Mesenteric fat pad (tissue), 1 donor: ENCODE results near the gene ACOT7. TPM values are rescaled to one million over a fixed set of nuclear protein-coding genes. Genes with fewer than 3 reads are reported as not detected.

Experiments
- DNase-seq: peaks from one replicate; pipeline ENCODE4 v3.0.0-alpha.2; 2020; ENCODE audit warnings: low spot score
- total RNA-seq: library from RNA; stranded (reverse); fragmentation: NEBNext Ultra II Directional; extraction: Animal tissue kit (Norgen Biotek cat#: 25700); gene quantifications from one replicate; pipeline ENCODE4 v1.2.1, GENCODE V29; 2021
- donor health status: DM: yes; HTN: yes; CAD: no.

The ACOT7 gene
- total RNA-seq, 1 donor from 2014 or later = 9.6 TPM

- no peak for DNase-seq
These were observed 45.7 kb downstream of the ACOT7 start for GRCh38 chr1:6347641-6348487.

DNA sequence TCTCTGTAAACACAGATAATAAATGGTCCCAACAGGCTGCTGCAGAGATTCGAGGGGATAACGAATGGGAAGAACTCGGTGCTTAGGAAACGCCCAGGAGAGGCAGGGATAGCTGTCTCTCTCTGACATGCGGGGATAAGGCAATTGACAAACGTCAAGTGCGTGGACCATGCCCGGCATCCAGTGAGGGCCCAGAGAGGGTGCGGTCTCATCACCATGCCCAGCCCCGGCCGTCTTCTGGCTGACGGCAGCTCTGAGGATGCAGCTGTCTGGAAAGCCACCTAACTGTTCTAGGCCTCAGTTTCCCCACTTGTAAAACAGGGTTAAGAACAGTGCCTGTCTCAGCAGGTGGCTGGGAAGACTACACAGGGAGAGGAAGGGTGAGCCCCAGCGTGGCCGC, 48.1 kb downstream of the ACOT7 start:
- no peak for DNase-seq

- DNase-seq = no peak
These were observed 48.6 kb downstream of the ACOT7 start for GRCh38 chr1:6345009-6345408.

DNA sequence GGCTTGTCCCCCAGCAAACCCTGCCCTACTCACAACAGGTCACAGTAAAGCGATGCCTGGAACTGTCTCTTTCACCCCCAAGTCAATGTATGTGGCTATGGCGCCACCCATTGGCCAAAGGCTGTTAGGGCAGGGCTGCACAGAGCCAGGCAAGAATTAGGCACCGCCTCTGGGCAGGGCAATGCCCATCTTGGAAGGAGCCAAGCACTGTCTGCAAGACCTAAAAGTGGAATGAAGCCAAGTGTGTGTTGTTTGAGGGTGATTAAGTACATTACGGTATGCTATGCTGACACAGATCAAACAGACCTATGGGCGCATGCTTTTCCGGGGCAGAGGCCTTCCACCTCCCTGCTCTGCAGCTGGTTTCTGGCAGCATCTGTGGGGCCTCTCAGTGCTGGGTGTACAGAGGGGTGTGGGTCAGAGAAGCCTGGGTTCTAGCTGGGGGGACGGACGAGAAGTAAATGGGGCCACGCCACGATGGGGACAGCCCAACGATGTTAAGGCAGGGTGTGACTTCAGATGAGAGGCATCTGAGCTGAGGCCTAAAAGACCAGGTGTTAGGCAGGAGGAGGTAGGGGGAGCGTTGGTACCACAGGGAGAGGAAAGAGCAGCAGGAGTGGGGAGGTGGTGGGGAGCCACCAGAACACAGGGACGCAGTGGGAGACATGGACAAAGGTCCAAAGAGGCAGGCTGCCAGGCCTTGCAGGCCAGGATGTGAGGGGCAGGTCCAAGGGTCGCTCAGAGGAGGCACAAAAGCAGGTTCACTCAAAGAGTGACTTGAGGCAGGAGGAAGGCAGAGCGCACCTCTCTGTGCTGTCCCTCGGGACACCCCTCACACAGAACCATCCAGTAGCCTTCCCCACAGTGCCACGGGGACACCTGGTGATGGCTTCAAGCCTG, 49.8 kb downstream of the ACOT7 start:
- no peak for DNase-seq

DNA sequence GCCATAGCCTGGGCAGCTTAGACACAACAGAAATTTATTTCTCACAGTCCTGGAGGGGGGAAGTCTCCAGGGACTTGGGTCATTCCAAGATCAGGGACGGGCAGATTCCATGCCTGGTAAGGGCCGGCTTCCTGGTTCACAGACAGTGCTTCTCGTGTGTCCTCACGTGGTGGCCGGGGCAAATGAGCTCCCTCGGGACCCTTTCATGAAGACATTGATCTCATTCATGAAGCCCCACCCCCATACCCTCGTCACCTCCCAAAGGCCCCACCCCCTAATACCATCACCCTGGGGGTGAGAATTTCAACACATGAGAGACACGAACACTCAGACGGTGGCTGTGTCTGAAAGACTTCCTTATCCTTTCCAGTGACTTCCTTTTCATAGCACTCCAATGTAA, 51.5 kb downstream of the ACOT7 start:
- no peak for DNase-seq

GRCh38 chr1:6338695-6339094, 54.9 kb downstream of the ACOT7 start:
- DNase-seq = no peak

GRCh38 chr1:6336776-6337622, 56.6 kb downstream of the ACOT7 start:
- no peak for DNase-seq

DNA sequence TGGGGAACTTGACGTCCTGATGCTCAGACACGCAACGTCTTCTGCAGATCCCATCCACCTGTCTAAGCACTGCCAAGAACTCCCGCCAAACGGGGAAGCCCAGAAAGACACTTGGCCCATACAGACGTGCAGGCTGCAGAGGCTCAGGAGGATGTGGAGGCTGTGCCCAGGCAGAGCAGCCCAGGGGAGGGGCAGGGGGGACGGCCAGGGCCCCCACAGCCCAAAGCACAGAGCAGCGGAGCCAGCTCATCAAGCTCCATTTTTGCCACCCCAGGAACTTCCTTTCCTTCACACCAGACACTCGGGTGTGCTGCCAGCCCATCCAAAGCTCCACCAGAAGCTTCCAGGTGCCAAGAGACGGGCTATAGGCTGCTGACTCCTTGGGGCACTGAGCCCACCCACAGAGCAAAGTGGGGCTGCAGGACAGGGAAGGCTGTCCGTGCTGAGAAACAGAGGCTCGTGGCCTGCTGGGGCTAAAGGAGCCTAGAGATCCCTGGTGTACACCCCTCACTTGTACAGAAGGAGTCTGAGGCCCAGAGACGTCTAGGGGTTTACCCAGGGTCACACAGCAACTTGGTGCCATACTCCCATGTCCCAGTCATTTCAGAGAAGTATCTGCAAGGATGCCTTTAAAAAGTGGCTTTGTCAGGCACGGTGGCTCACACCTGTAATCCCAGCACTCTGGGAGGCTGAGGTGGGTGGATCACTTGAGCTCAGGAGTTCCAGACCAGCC, 59.1 kb downstream of the ACOT7 start:
- no peak for DNase-seq

DNA sequence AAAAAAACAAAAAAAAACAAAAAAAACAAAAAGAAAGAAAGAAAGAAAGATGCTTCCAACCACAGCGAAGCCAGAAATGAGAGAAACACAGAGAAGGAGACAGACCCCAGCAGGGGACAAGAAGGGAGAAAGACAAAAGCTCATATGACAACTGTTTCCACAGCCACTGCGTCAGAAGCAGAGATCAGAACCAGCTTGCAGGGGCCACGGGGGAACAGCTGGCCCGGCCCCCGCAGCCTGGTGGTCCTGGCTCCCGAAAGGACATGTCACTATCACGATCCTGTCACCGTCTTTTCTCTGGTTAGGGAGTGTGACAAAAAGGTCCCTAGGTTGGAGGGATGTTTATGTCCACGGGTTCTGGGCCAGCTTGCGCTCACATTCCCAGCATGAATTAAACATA, 60.7 kb downstream of the ACOT7 start:
- no peak for DNase-seq

GRCh38 chr1:6331543-6332273, 61.9 kb downstream of the ACOT7 start:
- no peak for DNase-seq

GRCh38 chr1:6330410-6330911, 63.1 kb downstream of the ACOT7 start:
- DNase-seq = no peak

DNA sequence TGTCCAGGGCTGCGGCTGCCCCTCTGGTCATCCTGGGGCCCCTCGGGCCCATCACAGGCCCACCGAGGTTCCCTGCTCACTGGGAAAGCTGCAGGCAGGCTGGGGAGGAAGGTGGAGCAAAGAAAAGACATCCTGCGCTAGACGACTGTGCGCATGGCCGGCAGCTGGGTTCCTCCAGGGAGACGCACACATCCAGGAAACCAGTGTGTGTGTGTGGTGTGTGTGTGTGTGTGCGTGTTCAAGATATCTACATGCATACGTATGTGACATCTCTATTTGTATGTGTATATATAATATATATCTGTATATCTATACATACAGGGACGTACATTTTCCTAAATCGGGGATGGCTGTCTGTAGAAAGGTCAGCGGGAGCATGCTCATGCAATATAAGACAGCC, 63.7 kb downstream of the ACOT7 start:
- DNase-seq = no peak

DNA sequence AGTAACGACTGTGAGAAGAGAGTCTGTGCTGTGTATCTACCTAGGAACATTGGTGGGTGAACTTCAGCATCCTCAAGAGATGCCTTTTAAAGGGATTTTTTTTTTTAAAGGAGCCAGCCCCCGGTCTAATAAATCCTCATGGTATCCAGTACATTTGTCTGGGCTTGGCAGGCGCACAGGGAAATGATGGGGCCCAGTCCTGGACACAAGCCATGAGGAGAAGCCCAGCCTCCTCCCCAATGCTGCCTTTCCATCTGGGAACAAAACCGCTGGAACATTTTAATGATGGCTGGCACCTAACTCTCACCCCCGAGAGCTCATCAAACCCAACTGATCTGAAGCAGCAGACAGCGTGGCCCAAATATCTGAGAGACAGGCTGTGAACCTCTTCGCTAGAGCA, 64.2 kb downstream of the ACOT7 start:
- DNase-seq = no peak

GRCh38 chr1:6328696-6329095, 64.9 kb downstream of the ACOT7 start:
- DNase-seq = no peak

DNA sequence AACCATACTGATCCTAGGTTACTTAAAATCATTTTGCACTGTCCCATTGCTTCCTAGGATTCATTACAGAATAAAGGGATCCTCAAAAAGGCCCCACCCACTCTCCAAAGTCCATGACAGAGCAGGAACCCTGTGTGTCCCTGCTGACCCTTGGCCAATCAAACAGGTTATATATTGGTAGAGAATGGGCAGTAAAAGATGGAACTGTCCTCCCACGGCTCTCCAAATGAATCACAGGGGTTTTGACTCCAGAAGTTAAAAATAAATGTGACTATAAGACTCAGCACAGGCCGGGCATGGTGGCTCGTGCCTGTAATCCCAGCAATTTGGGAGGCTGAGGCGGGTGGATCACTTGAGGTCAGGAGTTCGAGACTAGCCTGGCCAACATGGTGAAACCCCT, 65.5 kb downstream of the ACOT7 start:
- no peak for DNase-seq

GRCh38 chr1:6325482-6325881, 68.1 kb downstream of the ACOT7 start:
- DNase-seq = no peak

DNA sequence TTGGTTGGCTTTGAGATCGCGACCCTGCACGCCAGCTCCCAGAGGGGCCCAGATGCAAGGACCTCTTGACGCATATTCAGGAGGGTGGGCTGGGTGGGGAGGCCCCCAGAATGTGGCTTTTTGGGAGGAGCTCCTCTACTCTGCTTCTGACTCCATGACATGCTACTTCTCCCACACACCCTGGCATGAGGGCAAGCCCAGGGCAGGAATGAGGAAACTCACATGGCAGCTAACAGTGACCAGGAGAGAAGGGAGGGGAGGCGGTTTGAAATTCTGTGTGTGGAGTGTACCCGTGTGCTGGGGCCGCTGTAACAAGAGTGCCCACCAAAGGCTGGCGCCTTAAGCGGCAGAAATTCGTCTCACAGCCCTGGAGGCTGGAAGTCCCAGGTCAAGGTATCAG, 71.4 kb downstream of the ACOT7 start:
- DNase-seq = no peak

DNA sequence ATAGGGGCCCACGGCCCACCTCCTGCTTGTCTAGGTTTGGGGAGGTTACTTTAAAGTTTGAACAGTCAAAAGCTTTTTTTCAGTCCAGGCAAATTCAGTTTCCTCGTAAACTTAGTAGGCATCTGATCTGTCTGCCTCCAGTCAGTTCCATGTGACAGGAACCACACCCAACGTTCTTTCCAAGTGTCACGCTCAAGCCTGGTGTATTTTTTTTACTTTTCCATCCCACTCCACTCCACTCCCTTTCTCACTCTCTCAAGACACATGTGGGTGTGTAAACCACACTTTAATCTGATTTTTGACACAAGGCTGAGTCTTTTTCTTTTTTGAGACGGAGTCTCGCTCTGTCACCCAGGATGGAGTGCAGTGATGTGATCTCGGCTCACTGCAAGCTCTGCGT, 72.4 kb downstream of the ACOT7 start:
- DNase-seq = no peak

GRCh38 chr1:6317098-6317760, 76.3 kb downstream of the ACOT7 start:
- DNase-seq = no peak
